Measurements from ENCODE around the gene ANKRD16.

- TF ChIP-seq, protein P1, sequence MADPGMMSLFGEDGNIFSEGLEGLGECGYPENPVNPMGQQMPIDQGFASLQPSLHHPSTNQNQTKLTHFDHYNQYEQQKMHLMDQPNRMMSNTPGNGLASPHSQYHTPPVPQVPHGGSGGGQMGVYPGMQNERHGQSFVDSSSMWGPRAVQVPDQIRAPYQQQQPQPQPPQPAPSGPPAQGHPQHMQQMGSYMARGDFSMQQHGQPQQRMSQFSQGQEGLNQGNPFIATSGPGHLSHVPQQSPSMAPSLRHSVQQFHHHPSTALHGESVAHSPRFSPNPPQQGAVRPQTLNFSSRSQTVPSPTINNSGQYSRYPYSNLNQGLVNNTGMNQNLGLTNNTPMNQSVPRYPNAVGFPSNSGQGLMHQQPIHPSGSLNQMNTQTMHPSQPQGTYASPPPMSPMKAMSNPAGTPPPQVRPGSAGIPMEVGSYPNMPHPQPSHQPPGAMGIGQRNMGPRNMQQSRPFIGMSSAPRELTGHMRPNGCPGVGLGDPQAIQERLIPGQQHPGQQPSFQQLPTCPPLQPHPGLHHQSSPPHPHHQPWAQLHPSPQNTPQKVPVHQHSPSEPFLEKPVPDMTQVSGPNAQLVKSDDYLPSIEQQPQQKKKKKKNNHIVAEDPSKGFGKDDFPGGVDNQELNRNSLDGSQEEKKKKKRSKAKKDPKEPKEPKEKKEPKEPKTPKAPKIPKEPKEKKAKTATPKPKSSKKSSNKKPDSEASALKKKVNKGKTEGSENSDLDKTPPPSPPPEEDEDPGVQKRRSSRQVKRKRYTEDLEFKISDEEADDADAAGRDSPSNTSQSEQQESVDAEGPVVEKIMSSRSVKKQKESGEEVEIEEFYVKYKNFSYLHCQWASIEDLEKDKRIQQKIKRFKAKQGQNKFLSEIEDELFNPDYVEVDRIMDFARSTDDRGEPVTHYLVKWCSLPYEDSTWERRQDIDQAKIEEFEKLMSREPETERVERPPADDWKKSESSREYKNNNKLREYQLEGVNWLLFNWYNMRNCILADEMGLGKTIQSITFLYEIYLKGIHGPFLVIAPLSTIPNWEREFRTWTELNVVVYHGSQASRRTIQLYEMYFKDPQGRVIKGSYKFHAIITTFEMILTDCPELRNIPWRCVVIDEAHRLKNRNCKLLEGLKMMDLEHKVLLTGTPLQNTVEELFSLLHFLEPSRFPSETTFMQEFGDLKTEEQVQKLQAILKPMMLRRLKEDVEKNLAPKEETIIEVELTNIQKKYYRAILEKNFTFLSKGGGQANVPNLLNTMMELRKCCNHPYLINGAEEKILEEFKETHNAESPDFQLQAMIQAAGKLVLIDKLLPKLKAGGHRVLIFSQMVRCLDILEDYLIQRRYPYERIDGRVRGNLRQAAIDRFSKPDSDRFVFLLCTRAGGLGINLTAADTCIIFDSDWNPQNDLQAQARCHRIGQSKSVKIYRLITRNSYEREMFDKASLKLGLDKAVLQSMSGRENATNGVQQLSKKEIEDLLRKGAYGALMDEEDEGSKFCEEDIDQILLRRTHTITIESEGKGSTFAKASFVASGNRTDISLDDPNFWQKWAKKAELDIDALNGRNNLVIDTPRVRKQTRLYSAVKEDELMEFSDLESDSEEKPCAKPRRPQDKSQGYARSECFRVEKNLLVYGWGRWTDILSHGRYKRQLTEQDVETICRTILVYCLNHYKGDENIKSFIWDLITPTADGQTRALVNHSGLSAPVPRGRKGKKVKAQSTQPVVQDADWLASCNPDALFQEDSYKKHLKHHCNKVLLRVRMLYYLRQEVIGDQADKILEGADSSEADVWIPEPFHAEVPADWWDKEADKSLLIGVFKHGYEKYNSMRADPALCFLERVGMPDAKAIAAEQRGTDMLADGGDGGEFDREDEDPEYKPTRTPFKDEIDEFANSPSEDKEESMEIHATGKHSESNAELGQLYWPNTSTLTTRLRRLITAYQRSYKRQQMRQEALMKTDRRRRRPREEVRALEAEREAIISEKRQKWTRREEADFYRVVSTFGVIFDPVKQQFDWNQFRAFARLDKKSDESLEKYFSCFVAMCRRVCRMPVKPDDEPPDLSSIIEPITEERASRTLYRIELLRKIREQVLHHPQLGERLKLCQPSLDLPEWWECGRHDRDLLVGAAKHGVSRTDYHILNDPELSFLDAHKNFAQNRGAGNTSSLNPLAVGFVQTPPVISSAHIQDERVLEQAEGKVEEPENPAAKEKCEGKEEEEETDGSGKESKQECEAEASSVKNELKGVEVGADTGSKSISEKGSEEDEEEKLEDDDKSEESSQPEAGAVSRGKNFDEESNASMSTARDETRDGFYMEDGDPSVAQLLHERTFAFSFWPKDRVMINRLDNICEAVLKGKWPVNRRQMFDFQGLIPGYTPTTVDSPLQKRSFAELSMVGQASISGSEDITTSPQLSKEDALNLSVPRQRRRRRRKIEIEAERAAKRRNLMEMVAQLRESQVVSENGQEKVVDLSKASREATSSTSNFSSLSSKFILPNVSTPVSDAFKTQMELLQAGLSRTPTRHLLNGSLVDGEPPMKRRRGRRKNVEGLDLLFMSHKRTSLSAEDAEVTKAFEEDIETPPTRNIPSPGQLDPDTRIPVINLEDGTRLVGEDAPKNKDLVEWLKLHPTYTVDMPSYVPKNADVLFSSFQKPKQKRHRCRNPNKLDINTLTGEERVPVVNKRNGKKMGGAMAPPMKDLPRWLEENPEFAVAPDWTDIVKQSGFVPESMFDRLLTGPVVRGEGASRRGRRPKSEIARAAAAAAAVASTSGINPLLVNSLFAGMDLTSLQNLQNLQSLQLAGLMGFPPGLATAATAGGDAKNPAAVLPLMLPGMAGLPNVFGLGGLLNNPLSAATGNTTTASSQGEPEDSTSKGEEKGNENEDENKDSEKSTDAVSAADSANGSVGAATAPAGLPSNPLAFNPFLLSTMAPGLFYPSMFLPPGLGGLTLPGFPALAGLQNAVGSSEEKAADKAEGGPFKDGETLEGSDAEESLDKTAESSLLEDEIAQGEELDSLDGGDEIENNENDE (IDR thresholded peaks at IDR 0.05; ENCODE audit: insufficient replicate concordance, low read length), result no peak
- TF ChIP-seq BACH1 (IDR thresholded peaks at IDR 0.05; ENCODE audit: low read length), result no peak
- no peak for TF ChIP-seq ASH2L (IDR thresholded peaks at IDR 0.05; ENCODE audit: low read length)
- TF ChIP-seq CTCF (IDR thresholded peaks at IDR 0.05; ENCODE audit: control extremely low read depth in 1 of 3, insufficient read depth in 1 of 3, low read depth in 1 of 3, low read length in 3 of 3), result no peak
- no peak for TF ChIP-seq CHD2 (IDR thresholded peaks at IDR 0.05; ENCODE audit: low read length)
- TF ChIP-seq, protein P2, sequence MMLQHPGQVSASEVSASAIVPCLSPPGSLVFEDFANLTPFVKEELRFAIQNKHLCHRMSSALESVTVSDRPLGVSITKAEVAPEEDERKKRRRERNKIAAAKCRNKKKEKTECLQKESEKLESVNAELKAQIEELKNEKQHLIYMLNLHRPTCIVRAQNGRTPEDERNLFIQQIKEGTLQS (IDR thresholded peaks at IDR 0.05; ENCODE audit: insufficient read depth, low read depth, low read length), result no peak
- TF ChIP-seq POLR2A (IDR thresholded peaks at IDR 0.05; ENCODE audit: control extremely low read depth in 1 of 2, low read depth in 2 of 2, low read length in 2 of 2), result no peak
- TF ChIP-seq ZNF274 (IDR thresholded peaks at IDR 0.05; ENCODE audit: borderline replicate concordance, extremely low read depth, low read length), result no peak
- TF ChIP-seq SP1 (IDR thresholded peaks at IDR 0.05; ENCODE audit: low read depth, low read length), result no peak
- no peak for TF ChIP-seq EZH2 (IDR thresholded peaks at IDR 0.05; ENCODE audit: low read depth, low read length, severe bottlenecking)
- no peak for TF ChIP-seq POLR2AphosphoS5 (IDR thresholded peaks at IDR 0.05; ENCODE audit: low read depth, low read length)
- no peak for TF ChIP-seq KDM4A (IDR thresholded peaks at IDR 0.05; ENCODE audit: low read depth, low read length, severe bottlenecking)
- no peak for TF ChIP-seq EP300 (IDR thresholded peaks at IDR 0.05; ENCODE audit: borderline replicate concordance in 1 of 2, low read depth in 2 of 2, low read length in 2 of 2)
These were observed 35.2 kb upstream of the ANKRD16 start for GRCh38 chr10:5924889-5925288.
